Endothelial cell of umbilical vein (primary cell): ENCODE data around the gene ZCCHC14.

Experiments used
- CTCF ChIP-seq, 2 donors: IDR thresholded peaks; 1 replicate in 1 of 2; 2 replicates in 1 of 2; pipeline ENCODE4 v1.5.1; 2011; ENCODE audit warnings: low read length in 2 of 2, mild to moderate bottlenecking in 2 of 2, moderate library complexity in 2 of 2, control low read depth in 1 of 2, inconsistent platforms in 1 of 2, low read depth in 1 of 2; ENCODE audit not compliant: insufficient read depth in 1 of 2; ENCODE audit errors: extremely low read depth in 1 of 2
- EZH2 ChIP-seq: IDR thresholded peaks from 2 replicates; pipeline ENCODE4 v1.6.1; 2012; ENCODE audit warnings: borderline replicate concordance, low read depth, mild to moderate bottlenecking, moderate library complexity, low read length, inconsistent platforms; ENCODE audit not compliant: severe bottlenecking
- GATA2 ChIP-seq: IDR thresholded peaks from 2 replicates; pipeline ENCODE4 v1.7.0; 2011; ENCODE audit warnings: low read depth, mild to moderate bottlenecking, moderate library complexity, mixed read lengths, low read length; ENCODE audit not compliant: insufficient read length, insufficient read depth
- MAX ChIP-seq: IDR thresholded peaks from 2 replicates; pipeline ENCODE4 v1.6.1; 2011; ENCODE audit not compliant: insufficient read depth, insufficient read length
- MYC ChIP-seq: IDR thresholded peaks from one replicate; pipeline ENCODE4 v1.6.1; 2011; ENCODE audit warnings: mild to moderate bottlenecking, low read depth, low read length
- POLR2A ChIP-seq: IDR thresholded peaks from 2 replicates; pipeline ENCODE4 v1.6.1; 2012; ENCODE audit warnings: low read depth, mild to moderate bottlenecking, control low read depth, low read length
- POLR2AphosphoS5 ChIP-seq: IDR thresholded peaks from 2 replicates; pipeline ENCODE4 v1.6.1; 2012; ENCODE audit warnings: low read depth, mild to moderate bottlenecking, control low read depth, low read length, moderate library complexity; ENCODE audit not compliant: insufficient read depth

DNA sequence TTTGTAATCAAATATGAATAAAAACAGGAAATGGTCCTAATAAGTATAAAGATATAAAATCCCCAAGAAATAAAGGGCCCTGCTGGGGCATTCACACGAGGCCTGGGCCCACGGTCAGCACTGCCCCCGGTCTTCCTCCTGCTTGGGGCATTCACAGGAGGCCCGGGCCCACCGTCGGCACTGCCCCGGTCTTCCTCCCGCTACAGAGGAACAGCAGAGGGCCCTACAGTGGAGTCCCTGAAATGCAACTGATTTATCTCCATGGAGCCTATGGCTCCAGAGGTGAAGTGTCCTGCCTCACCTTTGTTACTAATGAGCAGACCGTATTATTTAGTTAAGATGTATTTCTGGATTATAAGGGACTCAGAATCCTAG is 54.2 kb downstream of the ZCCHC14 start:
- no peak for TF ChIP-seq CTCF (IDR thresholded peaks at IDR 0.05; ENCODE audit: extremely low read depth in 1 of 2, insufficient read depth in 1 of 2, low read depth in 1 of 2, low read length in 2 of 2)
- no peak for TF ChIP-seq POLR2A
- no peak for TF ChIP-seq POLR2AphosphoS5
- no peak for TF ChIP-seq MAX
- TF ChIP-seq EZH2: no peak
- no peak for TF ChIP-seq MYC
- TF ChIP-seq GATA2: no peak
